Activated T-cell treated with anti-CD3 and anti-CD28 coated beads for 4 hours (primary cell): ENCODE data around the gene RNF123.

ENCODE experiments used
- DNase-seq: peaks from one replicate; pipeline ENCODE4 v3.0.0-alpha.2; 2020

The RNF123 gene

GRCh38 chr3:49659756-49660155 is 29.6 kb upstream of the RNF123 start:
- DNase-seq, result no peak

GRCh38 chr3:49661281-49661680 is 28.1 kb upstream of the RNF123 start:
- no peak for DNase-seq

GRCh38 chr3:49662021-49662420 is 27.3 kb upstream of the RNF123 start:
- no peak for DNase-seq

- DNase-seq, result no peak
Observed at GRCh38 chr3:49662720-49663413, 26.5 kb upstream of the RNF123 start.

GRCh38 chr3:49663831-49664230 is 25.5 kb upstream of the RNF123 start:
- no peak for DNase-seq

GRCh38 chr3:49664300-49664699 is 25.1 kb upstream of the RNF123 start:
- DNase-seq, result no peak

GRCh38 chr3:49665822-49666519 is 23.4 kb upstream of the RNF123 start:
- no peak for DNase-seq

GRCh38 chr3:49666592-49666991 is 22.8 kb upstream of the RNF123 start:
- DNase-seq, result no peak

GRCh38 chr3:49667701-49668413 is 21.5 kb upstream of the RNF123 start:
- no peak for DNase-seq

GRCh38 chr3:49668414-49668797 is 21.0 kb upstream of the RNF123 start:
- no peak for DNase-seq

GRCh38 chr3:49668861-49669260 is 20.5 kb upstream of the RNF123 start:
- DNase-seq, result no peak

GRCh38 chr3:49669352-49669751 is 20.0 kb upstream of the RNF123 start:
- no peak for DNase-seq

- no peak for DNase-seq
Observed at GRCh38 chr3:49670940-49671290, 18.4 kb upstream of the RNF123 start.

- peak; percentile 61 for DNase-seq
Observed at GRCh38 chr3:49671291-49672288, 17.8 kb upstream of the RNF123 start.

GRCh38 chr3:49673121-49673714 is 16.1 kb upstream of the RNF123 start:
- DNase-seq, result peak; percentile 14

GRCh38 chr3:49673715-49674496 is 15.5 kb upstream of the RNF123 start, which contains the start of gene APEH:
TSS of gene APEH (plus strand) at chr3:49674351. CDS start at chr3:49674402, 51 bp downstream.
- peak; percentile 95 for DNase-seq

GRCh38 chr3:49674497-49674983 is 14.8 kb upstream of the RNF123 start:
- peak; percentile 22 for DNase-seq

GRCh38 chr3:49675912-49676311 is 13.4 kb upstream of the RNF123 start:
- DNase-seq, result no peak

- DNase-seq, result no peak
Observed at GRCh38 chr3:49680493-49681231, 8.7 kb upstream of the RNF123 start.

GRCh38 chr3:49681232-49681522 is 8.2 kb upstream of the RNF123 start:
- no peak for DNase-seq

- no peak for DNase-seq
Observed at GRCh38 chr3:49681543-49681942, 7.8 kb upstream of the RNF123 start.
